Gastrocnemius medialis (tissue), 4 donors: ENCODE data around the gene DOCK3. TPM values are rescaled to one million over a fixed set of nuclear protein-coding genes. Genes with fewer than 3 reads are reported as not detected.

Experiments
- ATAC-seq, 2 donors: fragments of 150-250 bp; one replicate each; pipeline ENCODE4 v1.9.1; 2016
- DNase-seq, 2 donors: peaks; one replicate each; pipeline ENCODE4 v3.0.0-alpha.2; 2019
- H3K27ac ChIP-seq, 4 donors: fragments of 200-600 bp; sonication (generic); 1 replicate in 1 of 4; 2 replicates in 3 of 4; pipeline ENCODE4 v1.5.1; 2016 to 2018; ENCODE audit warnings: mild to moderate bottlenecking in 2 of 4, moderate library complexity in 1 of 4
- H3K27me3 ChIP-seq, 3 donors: fragments of 200-600 bp; sonication (generic) in 2 of 3; 1 replicate in 1 of 3; 2 replicates in 2 of 3; pipeline versions ENCODE4 v1.5.1 to v1.6.0; 2016 to 2019; ENCODE audit warnings: mild to moderate bottlenecking in 1 of 3, moderate library complexity in 1 of 3
- H3K36me3 ChIP-seq, 2 donors: fragments of 200-600 bp; sonication (generic) in 1 of 2; one replicate each; pipeline ENCODE4 v1.5.1; 2017 to 2018
- H3K4me1 ChIP-seq, 2 donors: fragments of 200-600 bp; sonication (generic) in 1 of 2; one replicate each; pipeline ENCODE4 v1.5.1; 2016 to 2017; ENCODE audit warnings: mild to moderate bottlenecking in 2 of 2
- H3K4me3 ChIP-seq, 4 donors: fragments of 200-600 bp; sonication (generic) in 3 of 4; 1 replicate in 1 of 4; 2 replicates in 3 of 4; pipeline ENCODE4 v1.5.1; 2016 to 2019; ENCODE audit warnings: mild to moderate bottlenecking in 2 of 4
- H3K9me3 ChIP-seq, 3 donors: fragments of 200-600 bp; sonication (generic) in 2 of 3; 1 replicate in 1 of 3; 2 replicates in 2 of 3; pipeline ENCODE4 v1.5.1; 2016 to 2019
- CTCF ChIP-seq, 5 experiments: fragments of 450-650 bp in 3 of 5; fragments of 200-600 bp in 2 of 5; sonication (generic) in 2 of 5; IDR thresholded peaks in 4 of 5; conservative IDR thresholded peaks in 1 of 5; 1 replicate in 4 of 5; 2 replicates in 1 of 5; pipeline ENCODE4 v1.5.1; 2016 to 2019; ENCODE audit warnings: antibody characterized with exemption in 5 of 5, mild to moderate bottlenecking in 3 of 5, moderate library complexity in 3 of 5
- in situ Hi-C, 4 donors: fragments of 200-750 bp; cut with MboI; loops; one replicate each; pipeline versions ENCODE4 v1.15.0 to v1.8.0; 2017; ENCODE audit warnings: low sequenced_read_pairs in 4 of 4
- intact Hi-C: fragments of 100-400 bp; cut with DNase I; formaldehyde crosslinking; loops from one replicate; pipeline ENCODE4 v1.15.1; 2023; ENCODE audit warnings: low total_unique reads
- microRNA-seq, 2 donors: library from miRNA; unstranded; fragments of <30 nt; microRNA quantifications; one replicate each; pipeline ENCODE4, GENCODE V29; 2016; ENCODE audit warnings: borderline replicate concordance in 2 of 2
- total RNA-seq, 4 donors: library from RNA; depleted of rRNA; stranded (reverse); fragments of >200 nt; gene quantifications; one replicate each; pipeline versions ENCODE4 v1.1.0 to v1.2.3, GENCODE V29; 2016

Gene DOCK3
- total RNA-seq, 4 donors from 2014 or later = 0.61 to 3.1 (median 0.73) TPM

DNA sequence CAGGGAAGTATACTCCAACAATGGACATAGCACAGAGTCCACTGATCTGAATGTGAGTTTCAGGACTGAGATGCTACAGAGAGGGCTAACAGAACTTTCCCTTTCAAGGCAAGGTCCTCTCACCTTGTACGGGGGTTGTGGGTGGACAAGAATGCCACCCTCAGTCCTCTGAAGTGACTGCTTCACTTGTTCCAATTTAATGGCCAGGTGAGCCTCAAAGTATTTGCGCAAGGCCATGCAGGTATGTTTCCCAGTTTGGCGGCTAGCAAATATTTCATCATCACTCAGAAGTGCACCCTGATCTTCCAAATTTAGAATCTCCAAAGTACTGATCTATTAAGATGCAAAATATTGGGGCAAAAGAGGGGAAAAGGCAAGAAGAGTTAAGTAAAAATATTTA, 754.4 kb downstream of the DOCK3 start:
- intact Hi-C loops (no loop called here), in situ Hi-C loops (no loop called here)

More for the DNA sequence above, 754.4 kb downstream of the DOCK3 start:
- Histone ChIP-seq H3K27ac (no peak overlapping the region), H3K27me3 (no peaks in the 10 kb centered on the region), H3K4me3 (no peak overlapping the region), H3K9me3 (no peaks in the 10 kb centered on the region), H3K36me3 (peaks cover 0 to 45% of the 10 kb centered on the region in 2 donors), H3K4me1 (no peaks in the 10 kb centered on the region)
- TF ChIP-seq CTCF (IDR thresholded peaks at IDR 0.05 in 4 of 5, conservative IDR thresholded peaks at IDR 0.05 in 1 of 5) = no peak
- no peak for DNase-seq
- no peak for ATAC-seq

Small RNA genes lying within 50 kb of the gene (microRNA-seq; reads per million reads assigned to microRNA genes)
- gene MIR4787 = 3.5 to 5.1 reads per million in 2 donors

Other genes starting within 250 kb of the DOCK3 start
- under 1 TPM; 0.27 to 0.68 (median 0.45) TPM for gene CACNA2D2, start 171.3 kb upstream of the DOCK3 start, total RNA-seq
- gene C3orf18, start 107.2 kb upstream of the DOCK3 start, total RNA-seq = 10 to 100 TPM; 12.6 to 27.4 (median 15.4) TPM
- gene HEMK1, start 105.4 kb upstream of the DOCK3 start, total RNA-seq = 1 to 10 TPM; 4.5 to 8.1 (median 7.5) TPM
- 10 to 100 TPM in 2 of 4 donors, 1 to 10 TPM in 2; 3.3 to 50.5 (median 20.3) TPM for gene CISH, start 63.2 kb upstream of the DOCK3 start, total RNA-seq
- gene MAPKAPK3, start 57.8 kb upstream of the DOCK3 start, total RNA-seq = 100 to 1,000 TPM; 235 to 466 (median 387) TPM